HG03354 (cell line): Measurements from ENCODE around the gene SMPDL3A.

Experiments
- ATAC-seq: cut with Tn5 transposase; IDR thresholded peaks from one replicate; pipeline ENCODE4 v1.9.1; 2021; ENCODE audit warnings: mild to moderate bottlenecking; ENCODE audit not compliant: unreplicated experiment, poor library complexity, severe bottlenecking

SMPDL3A gene

DNA sequence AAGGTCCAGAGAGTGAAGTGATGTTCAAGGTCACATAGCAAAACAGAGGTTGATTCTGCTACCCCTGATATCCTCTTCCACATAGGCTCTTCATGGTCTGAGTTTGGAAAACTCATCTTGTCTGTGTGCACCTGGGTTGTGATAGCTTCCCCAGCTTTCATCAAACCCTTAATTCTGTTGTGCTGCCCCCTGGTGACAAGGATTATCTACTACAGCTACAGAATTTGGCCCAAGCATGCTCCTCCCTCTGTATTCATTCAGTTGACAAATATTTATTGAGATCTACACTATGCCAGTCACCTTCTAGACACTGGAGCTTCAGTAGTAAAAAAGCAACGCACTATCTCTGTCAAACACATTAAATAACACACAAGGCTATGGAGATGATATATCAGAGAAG is 50.4 kb downstream of the SMPDL3A start:
- ATAC-seq, result peak; percentile 96

GRCh38 chr6:122839906-122840305 is 50.8 kb downstream of the SMPDL3A start:
- ATAC-seq, result no peak

GRCh38 chr6:122845464-122845863 is 56.4 kb downstream of the SMPDL3A start:
- no peak for ATAC-seq

GRCh38 chr6:122845916-122846612 is 57.0 kb downstream of the SMPDL3A start:
- ATAC-seq, result no peak

DNA sequence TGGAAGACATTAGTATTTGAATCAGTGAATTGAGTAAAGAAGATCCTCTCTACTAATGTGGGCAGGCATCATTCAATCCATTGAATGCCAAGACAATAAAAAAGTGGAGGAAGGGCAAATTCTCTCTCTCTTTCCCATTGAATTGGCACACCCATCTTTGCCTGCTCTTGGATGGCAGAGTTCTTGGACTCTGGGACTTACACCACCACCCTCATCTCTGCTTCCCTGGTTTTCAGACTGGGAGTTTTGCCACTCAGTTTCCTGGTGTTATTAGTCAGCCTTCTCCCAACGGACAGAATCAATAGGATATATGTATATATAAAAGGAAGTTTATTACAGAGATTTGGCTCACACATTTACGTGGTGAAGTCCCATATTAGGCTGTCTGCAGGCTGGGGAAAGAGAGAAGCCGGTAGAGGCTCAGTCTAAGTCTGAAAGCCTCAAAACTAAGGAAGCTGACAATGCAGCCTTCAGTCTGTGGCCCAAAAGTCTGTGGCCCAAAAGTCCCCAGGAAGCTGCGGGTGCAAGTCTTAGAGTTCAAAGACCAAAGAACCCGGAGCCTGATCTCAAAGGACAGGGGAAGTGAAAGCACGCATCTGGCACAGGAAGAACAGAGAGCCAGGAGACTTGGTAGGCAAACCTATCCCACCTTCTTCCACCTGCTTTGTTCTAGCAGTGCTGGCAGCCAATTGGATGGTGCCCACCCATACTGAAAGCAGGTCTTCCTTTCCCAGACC is 64.4 kb downstream of the SMPDL3A start:
- peak; percentile 75 for ATAC-seq
